A172 (cell line): ENCODE results near the gene HMCN2. TPM values are rescaled to one million over a fixed set of nuclear protein-coding genes. Genes with fewer than 3 reads are reported as not detected.

Experiments
- DNase-seq: peaks from one replicate; pipeline ENCODE4 v3.0.0-alpha.2; 2015; ENCODE audit warnings: low spot score
- total RNA-seq: library from RNA; depleted of rRNA; stranded (reverse); fragments of >200 nt; shearing (Covaris generic); gene quantifications from 2 replicates; pipeline ENCODE4 v1.2.3, GENCODE V29; 2014

Gene HMCN2
- total RNA-seq, 1 experiment from 2014 or later, result 0.02 TPM

DNA sequence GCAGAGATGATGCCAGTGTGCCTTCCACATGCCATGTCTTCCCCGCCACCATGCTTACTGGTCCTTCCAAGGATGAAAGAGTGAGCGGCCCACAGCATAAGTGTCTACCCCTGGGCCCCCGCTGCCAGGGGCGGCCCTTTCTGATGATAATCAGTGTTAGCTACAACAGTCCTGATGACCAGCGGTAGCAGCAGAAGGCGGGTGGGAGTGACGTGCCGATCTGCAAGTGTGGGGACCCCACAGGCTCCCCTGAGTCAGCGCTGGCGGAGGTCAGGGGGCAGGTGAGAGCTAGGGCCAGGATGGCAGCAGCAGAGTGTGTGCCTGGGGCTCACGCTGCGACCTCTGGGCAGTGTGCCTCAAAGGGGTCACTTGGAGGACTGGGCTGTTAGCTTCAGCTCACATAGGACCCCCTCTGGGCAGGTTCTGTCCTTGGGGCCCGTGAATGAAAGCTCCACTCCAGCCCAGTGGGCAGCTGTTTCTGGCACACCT, 80.4 kb downstream of the HMCN2 start:
- DNase-seq, result no peak

DNA sequence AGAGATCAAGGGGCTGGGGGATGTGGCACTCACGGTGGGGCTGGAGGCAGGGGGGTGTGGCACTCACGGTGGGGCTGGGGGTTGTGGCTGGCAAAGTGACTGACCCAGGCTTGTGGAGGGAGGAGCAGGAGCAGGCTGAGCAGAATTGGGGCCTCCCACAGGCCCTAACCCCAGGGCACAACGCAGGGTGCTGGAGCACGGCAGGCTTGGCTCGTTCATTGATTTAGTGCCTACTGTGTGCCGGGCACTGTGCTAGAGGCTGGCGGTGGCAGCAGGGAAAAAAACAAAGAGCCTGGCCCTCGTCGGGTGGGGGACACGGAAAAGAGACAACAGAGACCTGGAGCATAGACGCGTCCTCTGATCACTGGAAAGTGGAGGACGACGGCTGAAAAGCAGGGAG, 80.9 kb downstream of the HMCN2 start:
- DNase-seq, result no peak

GRCh38 chr9:130347036-130347435, 81.5 kb downstream of the HMCN2 start:
- no peak for DNase-seq

DNA sequence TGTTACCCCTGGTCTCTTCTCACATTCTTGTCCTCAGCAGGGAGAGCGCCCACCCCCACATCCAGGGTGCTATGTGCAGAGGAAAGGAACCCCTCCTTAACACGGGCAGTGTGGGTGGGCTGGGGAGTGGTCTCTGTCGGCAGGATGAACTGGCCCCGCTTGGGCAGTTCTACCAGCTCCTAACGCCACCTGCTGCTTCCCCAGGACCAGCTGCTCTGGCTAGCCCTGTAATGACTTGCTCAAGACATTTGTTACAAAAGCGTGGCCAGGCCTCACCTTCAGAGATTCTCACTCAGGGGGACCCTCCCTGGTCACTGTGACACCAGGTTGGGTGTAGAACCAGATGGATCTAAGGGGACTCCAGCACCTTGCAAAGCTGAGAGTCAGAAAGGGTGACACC, 82.4 kb downstream of the HMCN2 start:
- DNase-seq, result no peak

- no peak for DNase-seq
Measured at GRCh38 chr9:130348341-130348740, 82.8 kb downstream of the HMCN2 start.

GRCh38 chr9:130348881-130349280, 83.3 kb downstream of the HMCN2 start:
- DNase-seq, result no peak

DNA sequence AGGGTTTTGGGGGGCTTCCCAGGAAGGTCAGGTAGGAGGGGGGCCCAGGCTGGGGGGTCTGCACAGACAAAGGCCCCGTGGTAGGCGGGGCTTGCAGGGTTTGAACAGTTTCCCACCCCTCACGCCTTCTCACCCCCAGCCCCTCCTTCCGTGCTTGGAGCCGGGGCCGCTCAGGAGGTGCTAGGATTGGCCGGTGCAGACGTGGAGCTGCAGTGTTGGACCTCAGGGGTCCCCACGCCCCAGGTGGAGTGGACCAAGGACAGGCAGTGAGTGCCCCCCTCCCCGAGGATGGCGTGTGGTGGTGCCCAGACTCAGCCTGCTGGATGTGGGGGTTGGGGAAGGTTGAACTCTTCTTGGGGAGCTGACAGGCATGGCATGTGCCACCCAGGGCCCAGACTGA, 83.8 kb downstream of the HMCN2 start:
- DNase-seq, result no peak

DNA sequence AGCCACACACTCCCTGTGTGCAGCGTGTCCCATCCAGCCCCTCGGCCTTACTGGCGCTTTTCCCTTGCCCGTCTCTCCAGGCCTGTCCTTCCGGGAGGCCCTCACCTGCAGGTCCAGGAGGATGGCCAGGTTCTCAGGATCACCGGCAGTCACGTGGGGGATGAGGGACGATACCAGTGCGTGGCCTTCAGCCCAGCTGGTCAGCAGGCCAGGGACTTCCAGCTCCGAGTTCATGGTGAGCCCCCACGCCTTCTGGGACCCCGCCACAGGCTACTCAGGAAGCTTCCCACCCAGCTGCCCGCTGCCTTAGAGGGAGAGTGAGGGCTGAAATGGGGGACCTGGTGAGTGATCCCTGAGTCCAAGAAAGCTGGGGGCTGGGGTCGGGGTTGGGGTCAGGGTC, 85.8 kb downstream of the HMCN2 start:
- DNase-seq, result no peak

DNA sequence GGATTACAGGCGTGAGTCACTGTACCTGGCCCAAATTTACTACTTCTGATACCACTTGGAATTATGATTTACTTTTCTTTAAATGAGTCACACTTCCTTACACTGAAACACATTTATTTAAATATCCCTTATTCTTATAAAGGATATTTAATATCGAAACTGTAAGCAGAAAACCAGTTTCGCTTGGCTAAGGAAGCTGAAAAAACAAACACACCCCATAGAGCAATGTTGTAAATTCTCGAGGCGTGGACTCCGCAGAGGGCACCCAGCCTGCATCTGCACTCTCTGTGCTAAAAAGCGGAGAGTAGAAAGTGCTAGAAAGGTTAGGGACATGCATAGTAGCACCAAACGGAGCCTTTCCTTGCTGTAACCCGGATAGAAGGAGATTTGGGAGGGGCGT, 86.5 kb downstream of the HMCN2 start:
- DNase-seq, result no peak

GRCh38 chr9:130352586-130353285, 87.2 kb downstream of the HMCN2 start:
- DNase-seq, result no peak

- DNase-seq, result no peak
Measured at GRCh38 chr9:130354378-130354777, 88.8 kb downstream of the HMCN2 start.

- DNase-seq, result no peak
Measured at GRCh38 chr9:130354806-130355205, 89.2 kb downstream of the HMCN2 start.

DNA sequence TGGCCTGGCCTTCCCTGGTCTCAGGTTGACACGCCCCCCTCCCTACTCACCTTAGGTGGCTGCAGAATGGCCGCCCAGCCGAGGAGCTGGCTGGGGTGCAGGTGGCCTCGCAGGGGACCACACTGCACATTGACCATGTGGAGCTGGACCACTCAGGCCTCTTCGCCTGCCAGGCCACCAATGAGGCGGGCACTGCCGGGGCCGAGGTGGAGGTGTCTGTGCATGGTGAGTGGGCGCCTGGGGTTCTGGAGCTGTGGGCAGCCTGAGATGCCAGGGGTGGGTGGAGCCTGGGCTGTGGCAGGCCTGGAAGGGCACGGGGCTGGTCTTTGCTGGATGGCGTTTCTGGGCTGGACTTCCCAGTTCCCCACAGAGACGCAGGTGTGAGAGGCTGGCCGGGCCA, 90.5 kb downstream of the HMCN2 start:
- no peak for DNase-seq

DNA sequence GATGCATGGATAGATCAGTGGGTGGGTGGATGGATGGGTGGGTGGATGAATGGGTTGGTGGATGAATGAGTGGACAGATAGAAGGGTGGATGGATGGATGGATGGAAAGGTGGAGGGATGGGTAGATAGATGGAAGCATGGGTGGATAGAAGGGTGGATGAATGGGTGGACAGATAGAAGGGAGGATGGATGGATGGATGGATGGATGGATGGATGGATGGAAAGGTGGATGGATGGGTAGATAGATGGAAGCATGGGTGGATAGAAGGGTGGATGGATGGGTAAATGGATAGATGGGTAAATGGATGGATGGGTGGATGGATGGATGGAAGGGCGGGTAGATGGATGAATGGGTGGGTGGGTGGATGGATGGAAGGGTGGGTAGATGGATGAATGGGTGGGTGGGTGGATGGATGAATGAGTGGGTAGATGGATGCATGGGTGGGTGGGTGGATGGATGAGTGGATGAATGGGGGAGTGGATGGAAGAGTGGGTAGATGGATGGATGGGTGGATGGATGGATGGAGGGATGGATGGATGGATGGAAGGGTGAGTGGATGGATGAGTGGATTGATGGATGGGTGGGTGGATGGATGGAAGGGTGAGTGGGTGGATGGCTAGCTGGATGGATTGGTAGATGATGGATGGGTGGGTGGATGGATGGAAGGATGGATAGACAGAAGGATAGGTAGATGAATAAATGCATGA, 91.5 kb downstream of the HMCN2 start:
- DNase-seq, result no peak

DNA sequence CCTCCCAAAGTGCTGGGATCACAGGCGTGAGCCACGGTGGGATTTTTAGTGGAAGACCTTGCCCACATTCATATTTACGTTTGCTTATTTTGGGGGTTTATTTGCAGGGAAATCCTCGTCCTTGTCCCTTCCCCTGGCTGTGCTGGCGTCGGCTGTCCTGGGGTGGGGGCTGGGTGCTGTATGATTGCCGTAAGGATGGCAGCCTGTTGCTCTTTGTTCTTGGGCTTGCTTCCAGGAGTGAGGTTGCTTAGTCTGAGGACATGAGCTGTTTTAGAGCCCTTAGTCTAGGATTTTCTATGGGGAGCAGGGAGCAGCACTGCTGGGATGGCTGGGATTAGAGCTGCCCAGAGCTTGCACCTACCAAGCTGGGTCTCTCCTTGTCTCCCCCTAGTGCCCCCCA, 93.4 kb downstream of the HMCN2 start:
- no peak for DNase-seq

- DNase-seq, result no peak
Measured at GRCh38 chr9:130359819-130360218, 94.3 kb downstream of the HMCN2 start.

- no peak for DNase-seq
Measured at GRCh38 chr9:130360672-130361071, 95.1 kb downstream of the HMCN2 start.

- DNase-seq, result no peak
Measured at GRCh38 chr9:130361873-130362362, 96.4 kb downstream of the HMCN2 start.

DNA sequence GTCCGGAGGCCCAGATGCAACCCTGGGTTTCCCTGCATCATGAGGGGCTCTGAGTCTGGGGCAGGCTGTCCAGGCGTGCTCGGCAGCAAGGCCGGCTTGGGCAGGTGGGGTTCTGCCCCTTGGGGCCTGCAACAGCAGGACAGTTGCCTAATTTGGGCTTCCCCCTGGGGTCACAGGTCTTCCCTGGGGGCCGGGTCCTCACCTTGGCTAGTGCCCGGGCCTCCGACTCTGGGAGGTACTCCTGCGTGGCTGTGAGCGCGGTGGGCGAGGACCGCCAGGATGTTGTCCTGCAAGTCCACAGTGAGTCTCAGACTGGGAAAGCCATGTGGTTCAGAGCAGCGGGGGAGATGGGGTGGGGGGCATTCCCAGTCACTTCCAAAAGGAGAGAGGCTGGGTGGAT, 97.1 kb downstream of the HMCN2 start:
- DNase-seq, result no peak

DNA sequence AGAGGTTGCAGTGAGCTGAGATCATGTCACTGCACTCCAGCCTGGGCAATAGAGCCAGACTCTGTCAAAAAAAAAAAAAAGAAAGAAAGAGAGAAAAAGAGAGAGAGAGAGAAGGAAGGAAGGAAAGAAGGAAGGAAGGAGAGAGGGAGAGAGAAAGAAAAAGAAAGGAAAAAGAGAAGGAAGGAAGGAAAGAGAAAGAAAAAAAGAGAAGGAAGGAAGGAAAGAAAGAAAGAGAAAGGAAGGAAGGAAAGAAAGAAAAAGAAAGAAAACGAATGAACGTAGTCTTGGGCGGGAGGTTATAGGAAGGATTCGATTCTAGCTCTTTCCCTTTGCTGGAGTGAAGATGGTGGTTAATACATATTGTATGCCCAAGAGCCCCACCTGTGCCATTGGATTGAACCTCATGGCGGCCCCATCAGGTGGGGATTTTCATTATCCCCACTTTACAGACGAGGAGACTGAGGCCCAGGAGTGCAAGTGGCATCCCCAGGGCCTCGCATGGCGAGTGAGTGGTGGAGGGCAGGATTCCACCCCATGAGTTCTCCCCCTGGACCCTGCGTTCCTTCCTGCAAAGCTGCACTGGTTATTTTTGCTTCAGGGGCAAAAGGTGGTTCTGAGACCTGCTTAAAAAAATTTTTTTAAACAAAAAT, 98.3 kb downstream of the HMCN2 start:
- DNase-seq, result no peak

GRCh38 chr9:130364619-130365322, 99.2 kb downstream of the HMCN2 start:
- peak; percentile 60 for DNase-seq

DNA sequence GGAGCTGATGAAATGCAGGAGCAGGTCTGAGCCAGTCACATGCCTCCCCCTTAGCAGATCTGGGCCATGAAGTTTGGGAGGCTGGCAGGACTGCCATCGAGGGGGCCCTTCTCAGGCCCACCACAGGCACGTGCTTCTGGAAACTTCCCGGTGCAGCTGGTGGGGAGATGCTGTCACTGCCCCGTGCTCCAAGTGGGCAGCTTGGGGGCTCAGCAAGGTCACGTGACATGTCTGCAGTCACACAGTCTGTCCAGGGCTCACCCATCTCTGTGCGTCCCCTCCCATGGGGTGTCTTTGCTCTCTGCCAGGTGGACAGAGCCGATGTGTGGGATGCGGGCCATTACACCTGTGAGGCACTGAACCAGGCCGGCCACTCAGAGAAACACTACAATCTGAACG, 99.8 kb downstream of the HMCN2 start:
- DNase-seq, result no peak
